ENCODE results near the gene SFXN5. TPM values are rescaled to one million over a fixed set of nuclear protein-coding genes. Genes with fewer than 3 reads are reported as not detected.
A peak's percentile ranks its signal among the peaks of the same experiment; 100 is the strongest.

SFXN5 gene
- total and polyA plus RNA-seq, 2 of the 8 experiments (the other 6 are each of a cell fraction or from before 2014, with no cell fraction given): 29.3 to 33.1 TPM

- TF ChIP-seq CTCF (IDR thresholded peaks at IDR 0.05; ENCODE audit: control extremely low read depth in 1 of 3, insufficient read depth in 1 of 3, low read depth in 1 of 3, low read length in 3 of 3) (no peak), FOSL1 (IDR thresholded peaks at IDR 0.05; ENCODE audit: insufficient read depth, low read depth, low read length) (no peak), TAF1 (IDR thresholded peaks at IDR 0.05; ENCODE audit: low read depth, low read length) (0 out of 2 replicates have a peak, but pooled peaks have one; percentile 27), SIX5 (IDR thresholded peaks at IDR 0.05; ENCODE audit: low read depth, low read length) (no peak), POLR2A (IDR thresholded peaks at IDR 0.05; ENCODE audit: control extremely low read depth in 1 of 2, low read depth in 2 of 2, low read length in 2 of 2) (no peak), MAX (IDR thresholded peaks at IDR 0.05) (peak; percentile 76; the same call in 1 of the 2 replicates), HDAC6 (IDR thresholded peaks at IDR 0.05; ENCODE audit: low read depth, low read length) (no peak), CHD1 (IDR thresholded peaks at IDR 0.05; ENCODE audit: low read depth, low read length) (no peak), BCL11A (IDR thresholded peaks at IDR 0.05; ENCODE audit: low read depth in 2 of 2, low read length in 2 of 2) (no peak), KDM5A (IDR thresholded peaks at IDR 0.05; ENCODE audit: low read length) (no peak), RXRA (IDR thresholded peaks at IDR 0.05; ENCODE audit: insufficient read depth, low read depth, low read length) (no peak), BACH1 (IDR thresholded peaks at IDR 0.05; ENCODE audit: low read length) (peak; percentile 28; the same call in 1 of the 2 replicates), YY1 (IDR thresholded peaks at IDR 0.05; ENCODE audit: low read depth, low read length) (no peak; the same call in 1 of the 2 replicates), CTBP2 (IDR thresholded peaks at IDR 0.05; ENCODE audit: borderline replicate concordance, insufficient read depth, insufficient read length, low read length) (peak; percentile 59), CHD2 (IDR thresholded peaks at IDR 0.05; ENCODE audit: low read length) (no peak), SUZ12 (IDR thresholded peaks at IDR 0.05; ENCODE audit: low read length) (peak; percentile 81), RBBP5 (IDR thresholded peaks at IDR 0.05; ENCODE audit: borderline replicate concordance, low read depth, low read length) (0 out of 2 replicates have a peak, but pooled peaks have one; percentile 27), CEBPB (IDR thresholded peaks at IDR 0.05; ENCODE audit: low read depth, low read length) (no peak), EZH2 (IDR thresholded peaks at IDR 0.05; ENCODE audit: low read depth, low read length, severe bottlenecking) (peak; percentile 86), TCF12 (IDR thresholded peaks at IDR 0.05; ENCODE audit: low read depth, low read length) (no peak), EGR1 (IDR thresholded peaks at IDR 0.05; ENCODE audit: borderline replicate concordance, low read depth, low read length) (peak; percentile 70; the same call in 1 of the 2 replicates)
Measured at GRCh38 chr2:72915907-72916742, 155.4 kb downstream of the SFXN5 start (continued).
